Measurements from ENCODE around the gene SALL3.

DNA sequence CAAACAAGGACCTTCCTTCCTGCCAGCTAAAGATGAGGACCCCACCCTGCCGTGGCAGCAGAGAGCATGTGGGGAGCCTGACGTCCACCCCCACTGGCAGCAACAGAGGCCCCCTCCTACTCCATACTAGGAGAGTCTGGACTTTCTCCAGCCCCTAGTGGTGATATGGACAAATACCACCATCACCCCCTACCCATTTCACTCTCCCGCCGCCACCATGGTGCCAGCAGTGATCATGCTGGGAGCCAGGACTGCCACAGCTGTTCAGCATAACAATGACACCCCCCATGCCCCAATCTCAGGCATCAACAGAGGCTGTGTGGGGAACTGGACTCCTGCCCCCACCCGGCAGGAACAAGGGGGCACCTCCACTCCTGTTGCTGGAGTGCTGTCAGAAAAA is 46.9 kb downstream of the SALL3 start:
- TF ChIP-seq POLR2AphosphoS5 (IDR thresholded peaks at IDR 0.05; ENCODE audit: insufficient read depth in 1 of 2, low read depth in 1 of 2) (no peak), CTCF (IDR thresholded peaks at IDR 0.05) (no peak)

All from vagina (tissue), 2 donors.